Uterus (tissue), 4 donors: ENCODE data around the gene AJAP1. TPM values are rescaled to one million over a fixed set of nuclear protein-coding genes. Genes with fewer than 3 reads are reported as not detected.

ENCODE experiments used
- DNase-seq, 2 donors: peaks; one replicate each; pipeline ENCODE4 v3.0.0-alpha.2; 2019 to 2020
- H3K27ac ChIP-seq, 2 donors: fragments of 200-600 bp; sonication (generic); 1 replicate in 1 of 2; 2 replicates in 1 of 2; pipeline ENCODE4 v1.5.1; 2016 to 2018
- H3K27me3 ChIP-seq, 2 donors: fragments of 200-600 bp; sonication (generic); one replicate each; pipeline ENCODE4 v1.5.1; 2018 to 2019; ENCODE audit warnings: control low read depth in 1 of 2
- H3K36me3 ChIP-seq, 2 donors: fragments of 200-600 bp; sonication (generic); one replicate each; pipeline ENCODE4 v1.5.1; 2019; ENCODE audit warnings: control low read depth in 1 of 2
- H3K4me1 ChIP-seq, 2 donors: fragments of 200-600 bp; sonication (generic); one replicate each; pipeline ENCODE4 v1.5.1; 2018 to 2019; ENCODE audit warnings: control low read depth in 1 of 2
- H3K4me3 ChIP-seq, 2 donors: fragments of 200-600 bp; sonication (generic); 1 replicate in 1 of 2; 2 replicates in 1 of 2; pipeline ENCODE4 v1.5.1; 2018 to 2019; ENCODE audit warnings: mild to moderate bottlenecking in 1 of 2
- H3K9me3 ChIP-seq, 2 donors: fragments of 200-600 bp; sonication (generic); one replicate each; pipeline ENCODE4 v1.5.1; 2019; ENCODE audit warnings: control low read depth in 1 of 2
- POLR2A ChIP-seq, 2 donors: fragments of 450-650 bp; IDR thresholded peaks; one replicate each; pipeline ENCODE4 v1.6.1; 2016; ENCODE audit warnings: antibody characterized with exemption in 2 of 2, mild to moderate bottlenecking in 1 of 2, moderate library complexity in 1 of 2
- intact Hi-C: fragments of 100-400 bp; cut with DNase I; formaldehyde crosslinking; loops from one replicate; pipeline ENCODE4 v1.15.1; 2023; ENCODE audit warnings: low total_unique reads
- total RNA-seq, 4 donors: library from RNA; depleted of rRNA in 3 of 4; stranded (reverse); fragments of >200 nt in 3 of 4; gene quantifications; one replicate each; pipeline versions ENCODE4 v1.1.0 to v1.2.4, GENCODE V29; 2014 to 2023
- TF ChIP-seq, protein P1 (sequence below), 4 experiments: fragments of 200-600 bp in 2 of 4; fragments of 450-650 bp in 2 of 4; sonication (generic) in 2 of 4; IDR thresholded peaks; one replicate each; pipeline ENCODE4 v1.5.1; 2016 to 2019; ENCODE audit warnings: antibody characterized with exemption in 4 of 4, mild to moderate bottlenecking in 2 of 4, moderate library complexity in 1 of 4
- donor health status: DM: yes; HTN: yes; CAD: no.

Gene AJAP1
- total RNA-seq, 4 donors from 2014 or later = 0.97 to 2.7 (median 2.0) TPM; not detected in 1

DNA sequence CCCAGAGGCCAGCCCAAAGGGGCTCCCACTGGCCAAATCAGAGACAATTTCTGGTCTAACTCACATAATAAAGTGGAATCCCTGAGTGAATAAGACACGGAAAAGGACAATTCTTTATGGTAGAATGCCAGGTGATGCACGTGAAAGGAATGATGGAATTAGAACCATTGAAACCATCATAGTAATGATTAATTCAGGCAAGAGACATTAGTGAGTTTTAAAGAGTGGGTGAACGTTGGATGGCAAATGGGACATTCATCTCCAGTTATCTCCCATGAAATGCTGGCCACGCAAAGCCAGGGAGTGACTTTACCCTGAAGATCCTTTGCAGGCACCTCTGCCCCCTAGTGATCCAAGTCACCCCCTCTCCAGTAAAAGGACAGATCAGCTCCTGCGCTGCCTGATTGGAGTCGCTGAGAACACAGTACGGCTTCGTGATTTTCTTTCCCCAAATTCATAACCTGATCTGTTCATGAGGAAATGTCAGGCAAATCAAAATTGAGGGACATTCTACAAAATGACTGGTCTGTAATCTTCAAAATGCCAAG is 87.5 kb downstream of the AJAP1 start:
- intact Hi-C loops = no loop called here
- H3K9me3 ChIP-seq = no peaks in the 10 kb centered on the region

DNA sequence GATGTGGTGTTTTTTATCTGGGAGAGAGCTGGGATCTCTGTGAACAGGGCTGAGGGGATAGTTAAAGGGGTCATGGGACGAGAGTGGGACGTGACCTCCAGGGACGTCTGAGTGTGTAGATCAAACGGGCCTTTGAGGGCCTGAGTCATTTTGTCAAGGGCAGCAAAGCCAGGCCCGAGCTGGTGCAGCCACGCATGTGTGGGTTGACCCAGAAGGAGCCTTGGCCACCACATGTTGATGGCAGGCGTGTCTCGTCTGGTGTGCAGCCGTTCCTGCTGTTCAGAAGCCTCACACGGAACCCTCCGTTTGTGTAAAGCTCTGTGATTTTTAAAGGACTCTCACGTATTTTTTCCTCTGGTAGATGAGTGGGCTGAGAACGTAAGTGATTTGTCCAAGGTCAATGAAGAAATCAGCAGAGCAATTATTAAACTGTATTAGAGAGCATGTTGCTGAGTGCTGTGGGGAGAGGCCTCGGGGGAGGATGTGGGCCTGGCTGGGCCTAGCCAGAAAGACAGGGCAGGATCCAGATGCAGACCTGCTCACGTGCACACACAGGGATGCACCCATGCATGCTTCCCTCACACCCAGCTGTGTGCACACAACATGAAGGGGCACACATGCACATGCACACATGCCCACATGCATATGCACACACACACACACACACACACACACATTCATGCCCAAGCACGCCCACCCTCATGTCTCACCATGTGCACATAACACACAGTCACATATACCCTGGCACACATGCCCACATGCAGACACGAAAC is 89.8 kb downstream of the AJAP1 start:
- intact Hi-C loops = no loop called here
- no peaks in the 10 kb centered on the region for H3K4me1 ChIP-seq
- no peak overlapping the region for H3K4me3 ChIP-seq
- no peaks in the 10 kb centered on the region for H3K9me3 ChIP-seq
- no peaks in the 10 kb centered on the region for H3K36me3 ChIP-seq
- H3K27ac ChIP-seq = no peak overlapping the region
- no peaks in the 10 kb centered on the region for H3K27me3 ChIP-seq
- no peak for DNase-seq
- no peak for TF ChIP-seq POLR2A (IDR thresholded peaks at IDR 0.05)
- TF ChIP-seq, protein P1, sequence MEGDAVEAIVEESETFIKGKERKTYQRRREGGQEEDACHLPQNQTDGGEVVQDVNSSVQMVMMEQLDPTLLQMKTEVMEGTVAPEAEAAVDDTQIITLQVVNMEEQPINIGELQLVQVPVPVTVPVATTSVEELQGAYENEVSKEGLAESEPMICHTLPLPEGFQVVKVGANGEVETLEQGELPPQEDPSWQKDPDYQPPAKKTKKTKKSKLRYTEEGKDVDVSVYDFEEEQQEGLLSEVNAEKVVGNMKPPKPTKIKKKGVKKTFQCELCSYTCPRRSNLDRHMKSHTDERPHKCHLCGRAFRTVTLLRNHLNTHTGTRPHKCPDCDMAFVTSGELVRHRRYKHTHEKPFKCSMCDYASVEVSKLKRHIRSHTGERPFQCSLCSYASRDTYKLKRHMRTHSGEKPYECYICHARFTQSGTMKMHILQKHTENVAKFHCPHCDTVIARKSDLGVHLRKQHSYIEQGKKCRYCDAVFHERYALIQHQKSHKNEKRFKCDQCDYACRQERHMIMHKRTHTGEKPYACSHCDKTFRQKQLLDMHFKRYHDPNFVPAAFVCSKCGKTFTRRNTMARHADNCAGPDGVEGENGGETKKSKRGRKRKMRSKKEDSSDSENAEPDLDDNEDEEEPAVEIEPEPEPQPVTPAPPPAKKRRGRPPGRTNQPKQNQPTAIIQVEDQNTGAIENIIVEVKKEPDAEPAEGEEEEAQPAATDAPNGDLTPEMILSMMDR (IDR thresholded peaks at IDR 0.05) = no peak

More for the DNA sequence above, 87.5 kb downstream of the AJAP1 start:
- TF ChIP-seq POLR2A (IDR thresholded peaks at IDR 0.05) = no peak
- TF ChIP-seq, protein P1 (IDR thresholded peaks at IDR 0.05) = no peak
- Histone ChIP-seq H3K27me3 (no peaks in the 10 kb centered on the region), H3K4me1 (no peaks in the 10 kb centered on the region), H3K27ac (no peak overlapping the region), H3K4me3 (no peak overlapping the region), H3K36me3 (no peaks in the 10 kb centered on the region)
- no peak for DNase-seq

DNA sequence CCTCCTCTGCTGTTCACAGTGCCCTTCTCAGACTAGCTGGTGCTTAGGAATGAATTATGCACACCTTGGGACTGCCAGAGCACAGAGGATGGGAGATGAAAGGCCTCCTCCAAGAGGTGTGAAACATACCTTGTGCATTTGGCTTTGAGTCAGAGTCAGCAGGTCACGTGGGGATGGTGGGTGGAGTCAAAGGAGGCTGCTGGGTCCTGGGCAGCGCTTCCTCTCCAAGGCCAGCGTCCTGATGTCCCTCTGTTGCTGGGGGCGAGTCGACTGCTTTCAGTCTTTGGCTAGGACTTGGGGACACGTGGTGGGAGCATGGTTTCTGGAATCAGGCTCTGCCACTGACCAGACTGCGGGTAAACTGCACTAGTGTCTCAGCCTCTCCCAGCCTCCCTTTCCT is 91.2 kb downstream of the AJAP1 start:
- H3K27ac ChIP-seq = no peak overlapping the region
- no peaks in the 10 kb centered on the region for H3K9me3 ChIP-seq
- intact Hi-C loops = no loop called here
- H3K4me1 ChIP-seq = no peaks in the 10 kb centered on the region
- H3K4me3 ChIP-seq = no peak overlapping the region
- H3K27me3 ChIP-seq = no peaks in the 10 kb centered on the region
- TF ChIP-seq POLR2A (IDR thresholded peaks at IDR 0.05) = no peak
- TF ChIP-seq, protein P1 (IDR thresholded peaks at IDR 0.05) = no peak
- no peaks in the 10 kb centered on the region for H3K36me3 ChIP-seq
- DNase-seq = no peak

DNA sequence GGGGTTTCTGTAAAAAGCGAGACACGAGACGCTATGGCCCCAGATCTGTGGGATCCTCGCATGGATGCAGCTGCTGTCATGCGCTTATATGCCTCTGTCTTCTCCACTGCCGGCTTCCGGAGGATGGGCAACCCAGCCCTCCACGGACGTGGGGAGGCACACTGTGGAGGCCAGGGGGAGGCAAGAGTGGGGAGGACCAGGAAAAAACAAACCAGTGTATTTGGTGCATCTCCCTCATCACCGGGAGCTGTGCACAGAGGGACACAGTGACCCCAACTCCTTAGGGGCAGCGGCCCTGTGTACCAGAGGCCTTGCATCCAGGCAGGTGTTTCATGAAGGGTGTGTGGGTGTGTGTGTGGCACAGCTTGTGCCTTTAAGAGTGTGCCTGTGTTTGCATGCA is 95.0 kb downstream of the AJAP1 start:
- Histone ChIP-seq H3K4me3 (no peak overlapping the region), H3K4me1 (no peaks in the 10 kb centered on the region), H3K27me3 (no peaks in the 10 kb centered on the region), H3K9me3 (no peaks in the 10 kb centered on the region), H3K27ac (no peak overlapping the region), H3K36me3 (no peaks in the 10 kb centered on the region)
- TF ChIP-seq, protein P1 (IDR thresholded peaks at IDR 0.05) = no peak
- no peak for TF ChIP-seq POLR2A (IDR thresholded peaks at IDR 0.05)
- intact Hi-C loops = no loop called here
- no peak for DNase-seq

DNA sequence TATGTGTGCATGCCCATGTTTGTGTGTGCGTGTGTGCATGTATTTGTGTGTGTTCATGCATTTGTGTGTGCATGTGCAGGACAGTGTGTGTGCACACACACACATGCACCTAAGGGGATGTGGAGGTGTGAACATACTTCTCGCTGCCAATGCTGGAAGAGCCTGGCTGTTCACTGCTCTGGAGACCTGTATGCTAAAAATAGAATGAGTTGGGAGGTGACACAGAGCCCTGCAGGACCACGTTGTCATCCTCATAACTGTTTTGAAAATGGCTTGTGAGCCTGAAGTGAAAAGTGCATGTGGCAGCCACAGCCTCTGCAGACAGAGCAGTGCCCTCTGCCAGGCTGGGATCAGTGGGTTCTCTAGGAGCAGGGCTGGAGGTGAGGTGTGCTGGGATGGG is 95.8 kb downstream of the AJAP1 start:
- Histone ChIP-seq H3K4me3 (no peak overlapping the region), H3K27ac (no peak overlapping the region), H3K4me1 (no peaks in the 10 kb centered on the region), H3K9me3 (no peaks in the 10 kb centered on the region), H3K27me3 (no peaks in the 10 kb centered on the region), H3K36me3 (no peaks in the 10 kb centered on the region)
- DNase-seq = no peak
- TF ChIP-seq POLR2A (IDR thresholded peaks at IDR 0.05) = no peak
- TF ChIP-seq, protein P1 (IDR thresholded peaks at IDR 0.05) = no peak
- intact Hi-C loops = no loop called here
